Measurements from ENCODE around the gene COQ3.

COQ3 gene

GRCh38 chr6:99393698-99394531 is at the start of gene COQ3:
COQ3 (minus strand) TSS chr6:99394195; CDS start chr6:99394179, 16 bp downstream.
- DNase-seq: peak; percentile 88

DNA sequence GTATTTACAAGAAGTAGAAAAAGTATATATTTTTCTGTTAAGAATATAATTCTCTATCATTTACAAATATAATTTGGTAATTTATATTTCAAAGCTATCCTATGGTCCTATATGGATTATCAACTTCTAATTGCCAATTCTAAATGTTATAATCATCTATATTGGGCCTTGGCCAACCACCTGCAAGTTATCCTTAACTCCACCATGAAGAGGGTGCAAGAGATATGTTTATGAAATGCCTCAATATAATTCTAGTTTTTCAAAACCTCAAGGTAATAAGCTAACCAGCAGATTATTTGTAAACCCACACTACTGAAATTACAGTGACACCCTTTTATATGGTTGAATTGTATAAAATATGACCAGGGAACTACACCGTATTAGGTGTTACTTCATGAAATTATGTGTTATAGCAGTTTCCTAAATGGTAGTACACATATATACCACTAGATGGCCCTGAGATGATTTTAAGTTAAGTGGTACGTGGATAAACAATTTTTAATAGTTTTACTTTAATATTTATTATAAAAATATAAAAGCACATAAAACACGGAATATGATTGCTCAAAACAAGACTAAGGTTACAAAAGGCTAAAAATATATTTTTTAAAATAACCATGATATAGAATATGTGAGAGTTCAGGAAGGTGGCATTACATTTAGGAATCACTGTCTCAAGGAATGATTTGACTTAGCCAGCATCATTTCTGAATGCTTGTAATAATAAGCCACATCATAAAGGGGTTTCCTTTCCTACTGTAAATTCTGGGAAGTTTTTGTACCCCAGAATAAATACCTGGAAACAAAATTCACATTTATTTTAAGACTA is 40.9 kb upstream of the COQ3 start:
- peak; percentile 55 for DNase-seq

- no peak for DNase-seq
Observed at GRCh38 chr6:99432877-99433276, 38.9 kb upstream of the COQ3 start.

GRCh38 chr6:99431901-99432300 is 37.9 kb upstream of the COQ3 start:
- DNase-seq: no peak

GRCh38 chr6:99427988-99428387 is 34.0 kb upstream of the COQ3 start:
- DNase-seq: no peak

- no peak for DNase-seq
Observed at GRCh38 chr6:99426451-99426757, 32.4 kb upstream of the COQ3 start.

- DNase-seq: peak; percentile 98
Observed at GRCh38 chr6:99425647-99426450, 31.9 kb upstream of the COQ3 start.

- peak; percentile 99 for DNase-seq
Observed at GRCh38 chr6:99424761-99425646, 31.0 kb upstream of the COQ3 start, which contains the start of gene PNISR. PNISR (minus strand) TSS chr6:99425308; CDS start chr6:99414659, 10,649 bp downstream.

DNA sequence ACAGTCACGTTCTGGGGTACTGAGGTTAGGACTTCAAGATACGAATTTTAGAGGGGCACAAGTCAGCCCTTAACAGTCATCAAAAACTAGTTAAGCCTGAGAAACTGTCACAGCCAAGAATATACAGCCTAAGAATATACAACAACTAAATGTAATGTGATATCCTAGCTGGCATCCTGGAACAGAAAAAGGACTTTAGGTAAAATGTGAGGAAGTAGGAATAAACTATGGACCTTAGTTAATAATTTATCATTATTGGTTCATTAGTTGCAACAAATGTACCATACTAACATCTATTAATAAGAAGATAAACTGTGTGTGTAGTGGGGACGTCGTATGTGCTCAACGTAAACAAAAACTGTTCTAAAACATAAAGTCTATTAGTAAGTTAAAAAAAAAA is 30.0 kb upstream of the COQ3 start:
- DNase-seq: no peak

- no peak for DNase-seq
Observed at GRCh38 chr6:99422912-99423311, 28.9 kb upstream of the COQ3 start.

- DNase-seq: no peak
Observed at GRCh38 chr6:99416892-99417767, 23.1 kb upstream of the COQ3 start.

GRCh38 chr6:99416226-99416625 is 22.2 kb upstream of the COQ3 start:
- DNase-seq: no peak

- DNase-seq: no peak
Observed at GRCh38 chr6:99415446-99415845, 21.5 kb upstream of the COQ3 start.

- no peak for DNase-seq
Observed at GRCh38 chr6:99412065-99412464, 18.1 kb upstream of the COQ3 start.

DNA sequence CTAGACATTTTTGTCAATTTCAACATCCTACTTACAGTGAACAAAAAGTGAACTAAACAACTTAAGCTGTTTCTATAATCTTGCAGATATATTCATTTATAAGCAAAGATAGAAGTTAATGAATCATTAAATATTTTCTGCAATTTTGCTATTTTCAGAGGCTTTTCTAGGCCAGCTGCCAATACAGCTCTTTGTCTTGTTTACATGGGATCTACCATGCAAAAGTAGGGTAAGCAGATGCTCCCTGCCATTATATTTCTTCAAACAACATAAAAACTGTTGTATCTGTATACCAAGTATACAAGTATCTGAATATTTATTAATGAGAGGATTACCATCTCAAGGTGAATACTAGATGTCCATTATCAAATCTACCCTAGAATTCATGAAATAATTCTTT is 15.7 kb upstream of the COQ3 start:
- DNase-seq: no peak

DNA sequence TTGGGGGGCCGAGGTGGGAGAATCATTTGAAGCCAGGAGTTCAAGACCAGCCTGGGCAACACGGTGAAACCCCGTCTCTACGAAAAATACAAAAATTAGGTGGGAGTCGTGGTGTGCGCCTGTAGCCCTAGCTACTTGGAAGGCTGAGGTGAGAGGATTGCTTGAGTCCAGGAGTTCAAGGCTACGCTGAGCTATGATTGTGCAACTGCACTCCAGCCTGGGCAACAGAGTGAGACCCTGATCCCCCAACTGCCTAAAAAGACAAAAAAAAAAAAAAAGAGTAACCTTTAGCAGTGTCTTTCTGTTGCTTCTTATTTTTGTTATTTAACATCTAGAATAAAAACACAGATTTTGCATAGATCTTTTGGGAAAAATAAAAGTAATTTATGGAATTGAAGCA is 13.1 kb upstream of the COQ3 start:
- no peak for DNase-seq

GRCh38 chr6:99402448-99402847 is 8.5 kb upstream of the COQ3 start:
- no peak for DNase-seq

DNA sequence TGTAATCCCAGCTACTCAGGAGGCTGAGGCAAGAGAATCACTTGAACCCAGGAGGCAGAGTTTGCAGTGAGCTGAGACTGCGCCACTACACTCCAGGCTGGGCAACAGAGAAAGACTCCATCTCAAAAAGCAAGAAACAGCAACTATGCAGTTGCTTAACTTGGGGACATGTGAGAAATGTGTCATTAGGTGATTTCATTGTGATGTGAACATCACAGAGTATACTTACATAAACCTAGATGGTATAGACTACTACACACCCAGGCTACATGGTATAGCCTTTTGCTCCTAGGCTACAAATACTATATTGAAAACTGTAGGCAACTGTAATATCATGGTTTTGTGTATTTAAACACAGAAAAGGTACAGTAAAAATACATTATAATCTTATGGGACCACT is 3.3 kb upstream of the COQ3 start:
- no peak for DNase-seq

- DNase-seq: no peak
Observed at GRCh38 chr6:99393366-99393697, 663 bp downstream of the COQ3 start.

- DNase-seq: no peak
Observed at GRCh38 chr6:99390896-99391295, 3.1 kb downstream of the COQ3 start.

DNA sequence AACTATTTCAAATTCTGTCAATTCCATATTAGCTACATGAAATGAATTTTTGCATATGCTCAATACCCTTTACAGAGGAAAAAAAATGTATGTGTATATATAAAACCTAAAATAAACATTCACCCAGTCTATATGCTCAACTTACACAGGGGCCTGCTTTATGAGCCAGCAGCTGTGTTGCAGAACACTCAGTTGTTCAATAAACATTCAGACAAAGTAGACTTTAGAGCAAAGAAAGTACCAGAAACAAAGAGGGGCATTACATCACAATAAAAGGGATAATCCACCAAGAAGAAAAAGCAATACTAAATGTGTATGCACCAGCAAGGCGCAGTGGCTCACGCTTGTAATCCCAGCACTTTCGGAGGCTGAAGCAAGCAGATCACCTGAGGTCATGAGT is 9.5 kb downstream of the COQ3 start:
- no peak for DNase-seq

Data from OCI-M1 (cell line).